HCT116 (cell line): Measurements from ENCODE around the gene HLCS.

Experiments used
- CEBPB ChIP-seq: IDR thresholded peaks from 2 replicates; pipeline ENCODE4 v1.6.1; 2012; ENCODE audit warnings: low read depth
- CTCF ChIP-seq, 3 experiments: fragments of 200-600 bp in 1 of 3; sonication (generic) in 1 of 3; IDR thresholded peaks in 2 of 3; conservative IDR thresholded peaks in 1 of 3; 2 replicates each; pipeline ENCODE4 v1.5.1; 2012 to 2017; ENCODE audit warnings: low read depth in 2 of 3, low read length in 2 of 3, antibody characterized with exemption in 1 of 3, borderline replicate concordance in 1 of 3, control low read depth in 1 of 3, mild to moderate bottlenecking in 1 of 3, mixed read lengths in 1 of 3, mixed run types in 1 of 3, moderate library complexity in 1 of 3; ENCODE audit not compliant: insufficient read depth in 1 of 3
- EGR1 ChIP-seq: IDR thresholded peaks from 2 replicates; pipeline ENCODE4 v1.6.1; 2012; ENCODE audit warnings: low read depth
- EZH2 ChIP-seq: fragments of 200-600 bp; sonication (generic); IDR thresholded peaks from 2 replicates; pipeline ENCODE4 v1.6.1; 2017; ENCODE audit warnings: antibody characterized with exemption, mixed run types
- EZH2phosphoT487 ChIP-seq: fragments of 200-600 bp; IDR thresholded peaks from 2 replicates; pipeline ENCODE4 v1.6.1; 2018; ENCODE audit warnings: antibody characterized with exemption, borderline replicate concordance
- JUND ChIP-seq: IDR thresholded peaks from 2 replicates; pipeline ENCODE4 v1.6.1; 2012
- POLR2A ChIP-seq: IDR thresholded peaks from 2 replicates; pipeline ENCODE4 v1.7.0; 2011; ENCODE audit warnings: borderline replicate concordance; ENCODE audit not compliant: insufficient read depth, insufficient read length; ENCODE audit errors: extremely low read depth
- POLR2AphosphoS5 ChIP-seq: IDR thresholded peaks from 2 replicates; pipeline ENCODE4 v1.6.1; 2011; ENCODE audit warnings: mild to moderate bottlenecking, low read depth, low read length, moderate library complexity
- SP1 ChIP-seq: IDR thresholded peaks from 2 replicates; pipeline ENCODE4 v1.6.1; 2012; ENCODE audit warnings: low read depth
- YY1 ChIP-seq: IDR thresholded peaks from 2 replicates; pipeline ENCODE4 v1.6.1; 2011; ENCODE audit warnings: low read length, low read depth, moderate library complexity, mild to moderate bottlenecking; ENCODE audit not compliant: insufficient replicate concordance; ENCODE audit errors: extremely low read depth
- ZBTB33 ChIP-seq: IDR thresholded peaks from 2 replicates; pipeline ENCODE4 v1.6.1; 2011; ENCODE audit warnings: mild to moderate bottlenecking, low read length, moderate library complexity; ENCODE audit not compliant: insufficient replicate concordance; ENCODE audit errors: extremely low read depth
- ZNF274 ChIP-seq: fragments of 200-500 bp; sonication (Bioruptor generic); IDR thresholded peaks from 2 replicates; pipeline ENCODE4 v1.6.1; 2014; ENCODE audit warnings: mild to moderate bottlenecking, low read depth, low read length, inconsistent platforms

- TF ChIP-seq POLR2A (no peak), CTCF (IDR thresholded peaks at IDR 0.05 in 2 of 3, conservative IDR thresholded peaks at IDR 0.05 in 1 of 3; ENCODE audit: borderline replicate concordance in 1 of 3, insufficient read depth in 1 of 3, low read depth in 2 of 3, low read length in 2 of 3) (no peak), EZH2 (no peak), ZNF274 (no peak), EZH2phosphoT487 (no peak), SP1 (no peak), ZBTB33 (no peak), POLR2AphosphoS5 (no peak), JUND (no peak), EGR1 (no peak), CEBPB (no peak), YY1 (no peak)
These were observed 246.9 kb downstream of the HLCS start for GRCh38 chr21:36719614-36720013.
